Heart left ventricle (tissue), 16 donors: ENCODE measurements around the gene OTOGL. TPM values are rescaled to one million over a fixed set of nuclear protein-coding genes. Genes with fewer than 3 reads are reported as not detected.
A peak's percentile ranks its signal among the peaks of the same experiment; 100 is the strongest.

Source experiments
- ATAC-seq, 4 donors: fragments of 200-7000 bp; cut with Tn5 transposase; one replicate each; pipeline ENCODE4 v1.9.1; 2020 to 2022; ENCODE audit warnings: moderate library complexity in 4 of 4, mild to moderate bottlenecking in 3 of 4, moderate number of reproducible peaks in 1 of 4
- DNase-seq, 5 donors: peaks; one replicate each; pipeline ENCODE4 v3.0.0-alpha.2; 2020
- H3K27ac ChIP-seq, 12 donors: fragments of 200-600 bp; sonication (generic) in 4 of 12; one replicate each; pipeline versions ENCODE4 v1.5.0 to v1.8.0; 2016 to 2022; ENCODE audit warnings: mild to moderate bottlenecking in 2 of 12
- H3K27me3 ChIP-seq, 9 donors: fragments of 200-600 bp; sonication (generic) in 2 of 9; one replicate each; pipeline versions ENCODE4 v1.5.1 to v1.8.0; 2016 to 2022; ENCODE audit warnings: mild to moderate bottlenecking in 3 of 9
- H3K36me3 ChIP-seq, 9 donors: fragments of 200-600 bp; sonication (generic) in 2 of 9; one replicate each; pipeline versions ENCODE4 v1.5.0 to v1.8.0; 2018 to 2022; ENCODE audit warnings: mild to moderate bottlenecking in 2 of 9
- H3K4me1 ChIP-seq, 12 donors: fragments of 200-600 bp; sonication (generic) in 4 of 12; one replicate each; pipeline versions ENCODE4 v1.5.0 to v1.8.0; 2016 to 2022; ENCODE audit warnings: mild to moderate bottlenecking in 3 of 12
- H3K4me3 ChIP-seq, 12 donors: fragments of 200-600 bp; sonication (generic) in 4 of 12; one replicate each; pipeline versions ENCODE4 v1.5.0 to v1.8.0; 2017 to 2022; ENCODE audit warnings: mild to moderate bottlenecking in 9 of 12, moderate library complexity in 4 of 12
- H3K9me3 ChIP-seq, 12 donors: fragments of 200-600 bp; sonication (generic) in 4 of 12; one replicate each; pipeline versions ENCODE4 v1.5.0 to v1.8.0; 2016 to 2022; ENCODE audit warnings: mild to moderate bottlenecking in 1 of 12
- POLR2A ChIP-seq, 2 donors: fragments of 450-650 bp; IDR thresholded peaks; one replicate each; pipeline ENCODE4 v1.6.1; 2017; ENCODE audit warnings: antibody characterized with exemption in 2 of 2, mild to moderate bottlenecking in 2 of 2, moderate library complexity in 2 of 2
- WGBS, 4 donors: extraction: QIAGEN DNeasy Blood & Tissue Kit in 2 of 4; methylation state at CpG; one replicate each; pipeline versions ENCODE4 v1.1.5 to v1.1.7; 2013 to 2018; 5-methylcytosine and 5-hydroxymethylcytosine counted together
- intact Hi-C, 10 donors: fragments of 100-400 bp; cut with DNase I; formaldehyde crosslinking; loops; one replicate each; pipeline versions ENCODE4 v1.11.1 to v1.14.2; 2022
- polyA plus RNA-seq, 2 donors: library from polyadenylated mRNA; stranded (reverse); fragments of 200-250 nt; gene quantifications; one replicate each; pipeline ENCODE4 v1.2.3, GENCODE V29; 2013
- total RNA-seq, 9 donors: library from RNA; depleted of rRNA in 2 of 9; stranded (reverse); fragments of >200 nt in 2 of 9; fragmentation: NEBNext Ultra II Directional in 3 of 9; extraction: Animal tissue kit (Norgen Biotek cat#: 25700) in 3 of 9; gene quantifications; one replicate each; pipeline versions ENCODE4 v1.1.0 to v1.2.4, GENCODE V29; 2016 to 2023
- TF ChIP-seq, protein P1 (sequence below), 12 donors: fragments of 200-600 bp; sonication (generic) in 4 of 12; IDR thresholded peaks; one replicate each; pipeline versions ENCODE4 v1.5.0 to v1.8.0; 2018 to 2022; ENCODE audit warnings: antibody characterized with exemption in 12 of 12, mild to moderate bottlenecking in 5 of 12
- donor health status: ischemic (EF 13 %, LVEDD 7.1; RV severe dilation, severe dysfunction).
- donor health status: healthy with polysubstance abuse.
- donor health status: DM: no; HTN: yes; CAD: no.
- donor health status: DM: no; HTN: no; CAD: no.
- donor health status: ischemic (EF 25% LVEDD 6.9; RV normal size, moderate dysfunction).
- donor health status: ischemic (EF 25% LVEDD 5.7; RV mildly dilated, moderate dysfunction).
- donor health status: healthy.
- donor health status: DM: yes; HTN: yes; CAD: no.
- donor health status: ischemic (EF 35%, LVEDD 5.7; RV mildly dilated, moderate dysfunction).
- donor health status: nonischemic (EF 11% LVEDD 7.7; RV severe dilation, severe dysfunction).
- donor health status: DM: yes; HTN: yes; CAD: no.
- donor health status: PGD.
- donor health status: ischemic (EF 29% LVEDD 5.4; RV normal size, mild dysfunction).
- donor health status: nonischemic (EF 23%, LVEDD 6.1; RV moderate dilation, normal function).

Gene OTOGL
- total and polyA plus RNA-seq, 11 donors, result 0.05 to 1.3 (median 0.27) TPM

DNA sequence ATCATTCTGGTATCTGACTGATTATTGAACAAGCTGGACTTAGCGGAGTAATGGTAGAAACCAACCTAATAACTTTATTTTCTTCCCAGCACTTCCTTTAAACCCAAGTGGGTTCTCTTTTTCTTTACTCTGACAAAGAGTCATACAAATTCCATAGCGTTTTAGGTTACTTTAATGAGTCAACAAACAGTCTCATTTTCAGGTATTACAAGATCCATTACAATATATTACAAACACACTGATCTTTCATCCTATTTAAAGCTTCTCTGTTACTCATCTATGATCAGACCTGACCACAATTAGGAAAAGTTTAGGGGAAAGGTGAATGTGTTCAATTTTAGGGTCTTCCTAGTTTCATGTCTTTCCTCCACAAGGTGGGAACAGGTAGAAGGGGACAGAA, 305.3 kb downstream of the OTOGL start:
- no peak for ATAC-seq
- no peak for TF ChIP-seq POLR2A (IDR thresholded peaks at IDR 0.05)
- TF ChIP-seq, protein P1, sequence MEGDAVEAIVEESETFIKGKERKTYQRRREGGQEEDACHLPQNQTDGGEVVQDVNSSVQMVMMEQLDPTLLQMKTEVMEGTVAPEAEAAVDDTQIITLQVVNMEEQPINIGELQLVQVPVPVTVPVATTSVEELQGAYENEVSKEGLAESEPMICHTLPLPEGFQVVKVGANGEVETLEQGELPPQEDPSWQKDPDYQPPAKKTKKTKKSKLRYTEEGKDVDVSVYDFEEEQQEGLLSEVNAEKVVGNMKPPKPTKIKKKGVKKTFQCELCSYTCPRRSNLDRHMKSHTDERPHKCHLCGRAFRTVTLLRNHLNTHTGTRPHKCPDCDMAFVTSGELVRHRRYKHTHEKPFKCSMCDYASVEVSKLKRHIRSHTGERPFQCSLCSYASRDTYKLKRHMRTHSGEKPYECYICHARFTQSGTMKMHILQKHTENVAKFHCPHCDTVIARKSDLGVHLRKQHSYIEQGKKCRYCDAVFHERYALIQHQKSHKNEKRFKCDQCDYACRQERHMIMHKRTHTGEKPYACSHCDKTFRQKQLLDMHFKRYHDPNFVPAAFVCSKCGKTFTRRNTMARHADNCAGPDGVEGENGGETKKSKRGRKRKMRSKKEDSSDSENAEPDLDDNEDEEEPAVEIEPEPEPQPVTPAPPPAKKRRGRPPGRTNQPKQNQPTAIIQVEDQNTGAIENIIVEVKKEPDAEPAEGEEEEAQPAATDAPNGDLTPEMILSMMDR (IDR thresholded peaks at IDR 0.05), result no peak
- Histone ChIP-seq H3K36me3 (no peaks in the 10 kb centered on the region), H3K9me3 (no peaks in the 10 kb centered on the region), H3K4me3 (no peak overlapping the region), H3K27ac (no peak overlapping the region), H3K27me3 (peaks cover 0 to 17% (median 0%) of the 10 kb centered on the region in 9 donors), H3K4me1 (no peaks in the 10 kb centered on the region)
- 61 to 74% (median 67%) methylated on average over 2 of the region's 2 CpGs for WGBS, 4 donors
- intact Hi-C loops, result no loop called here
- DNase-seq, result no peak

DNA sequence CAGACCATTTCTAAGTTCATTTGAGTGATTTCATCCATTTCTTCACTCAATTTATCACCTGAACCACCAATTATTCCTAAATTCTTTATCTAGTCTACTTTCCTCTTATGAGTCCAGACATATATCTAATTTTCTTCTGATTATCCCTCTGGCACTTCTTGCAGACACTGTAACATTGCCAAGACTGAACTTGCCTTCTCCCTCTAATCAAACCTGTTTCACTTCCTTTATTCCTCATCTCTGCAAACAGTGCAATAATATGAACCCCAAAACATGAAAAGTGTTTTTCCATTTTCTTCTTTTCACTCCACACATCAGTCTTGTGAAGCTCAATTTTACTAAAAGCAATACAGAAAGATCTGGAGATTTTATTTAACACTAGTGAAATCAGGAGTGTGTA, 306.9 kb downstream of the OTOGL start:
- ATAC-seq, result no peak
- DNase-seq, result no peak
- TF ChIP-seq, protein P1 (IDR thresholded peaks at IDR 0.05), result no peak
- no peak for TF ChIP-seq POLR2A (IDR thresholded peaks at IDR 0.05)
- peaks cover 0 to 17% (median 0%) of the 10 kb centered on the region in 9 donors for H3K27me3 ChIP-seq
- H3K27ac ChIP-seq, result no peak overlapping the region
- H3K4me1 ChIP-seq, result no peaks in the 10 kb centered on the region
- H3K36me3 ChIP-seq, result no peaks in the 10 kb centered on the region
- H3K9me3 ChIP-seq, result no peaks in the 10 kb centered on the region
- intact Hi-C loops, result no loop called here
- no peak overlapping the region for H3K4me3 ChIP-seq

DNA sequence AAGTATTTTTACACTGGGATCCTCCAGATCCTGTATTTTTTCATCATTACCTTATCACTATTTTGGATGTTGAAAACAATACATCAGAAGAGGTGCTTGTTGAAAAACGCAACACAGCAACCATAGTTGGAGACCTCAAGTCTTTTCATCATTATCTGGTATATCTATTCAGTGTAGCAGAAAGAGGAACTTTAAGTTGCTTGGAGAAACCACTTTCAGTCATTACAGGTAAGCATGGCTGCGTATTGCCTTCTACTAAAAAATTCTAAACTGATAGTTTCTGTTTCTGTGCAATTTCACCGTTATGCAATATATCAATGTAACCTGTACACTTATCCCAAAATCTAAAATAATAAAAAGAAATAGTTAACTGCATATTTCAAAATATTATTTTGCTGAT, 312.4 kb downstream of the OTOGL start:
- H3K9me3 ChIP-seq, result no peaks in the 10 kb centered on the region
- no peaks in the 10 kb centered on the region for H3K27me3 ChIP-seq
- TF ChIP-seq POLR2A (IDR thresholded peaks at IDR 0.05), result no peak
- TF ChIP-seq, protein P1 (IDR thresholded peaks at IDR 0.05), result no peak
- H3K36me3 ChIP-seq, result no peaks in the 10 kb centered on the region
- H3K4me1 ChIP-seq, result no peaks in the 10 kb centered on the region
- H3K4me3 ChIP-seq, result no peak overlapping the region
- intact Hi-C loops, result loop anchor here in 8 of 10 donors (2.0 to 10.0 kb wide), 6 partner anchors 351 to 1216 kb away; no protein-coding TSS in a partner anchor
- ATAC-seq (no peak), DNase-seq (no peak)
- H3K27ac ChIP-seq, result no peak overlapping the region
- WGBS, 4 donors, result 48 to 61% (median 57%) methylated on average over 3 of the region's 3 CpGs

DNA sequence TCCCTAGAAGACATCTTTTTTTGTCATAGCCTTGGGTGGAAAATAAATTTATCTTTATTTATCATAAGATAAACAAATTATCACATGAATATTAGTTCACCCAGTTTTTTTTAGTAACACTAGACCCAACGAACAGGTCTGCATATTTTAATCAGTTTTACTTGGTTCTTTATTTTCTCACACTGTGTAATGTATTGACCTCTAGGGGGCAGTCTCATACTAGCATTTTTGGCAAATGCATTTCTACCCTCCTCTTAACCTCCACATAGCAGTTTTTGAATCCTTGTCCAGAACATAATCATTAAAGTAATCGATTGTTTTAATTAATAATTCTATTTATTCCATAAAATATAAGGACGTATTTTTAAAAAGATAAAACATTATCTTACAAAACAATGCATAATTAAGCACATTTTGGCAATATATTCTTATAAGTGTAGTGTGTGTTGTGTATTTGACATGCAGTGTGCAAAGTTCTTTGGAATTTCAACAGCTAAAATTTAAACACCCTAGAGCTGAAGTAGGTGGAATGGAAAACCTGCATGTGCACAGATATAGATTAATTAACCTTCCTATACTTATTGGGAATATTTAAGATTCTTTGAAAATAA, 313.1 kb downstream of the OTOGL start:
- Histone ChIP-seq H3K27ac (no peak overlapping the region), H3K27me3 (no peaks in the 10 kb centered on the region), H3K9me3 (no peaks in the 10 kb centered on the region), H3K4me1 (no peaks in the 10 kb centered on the region), H3K4me3 (no peak overlapping the region), H3K36me3 (no peaks in the 10 kb centered on the region)
- ATAC-seq (peak in 1 of 4 donors; percentile 58), DNase-seq (no peak)
- intact Hi-C loops, result loop anchor here in 7 of 10 donors (2.0 to 10.0 kb wide), 6 partner anchors 350 to 1215 kb away; no protein-coding TSS in a partner anchor
- TF ChIP-seq, protein P1 (IDR thresholded peaks at IDR 0.05), result peak; percentile 57 to 80 (median 74)
- no peak for TF ChIP-seq POLR2A (IDR thresholded peaks at IDR 0.05)
- 2 to 4% (median 3%) methylated on average over 3 of the region's 3 CpGs for WGBS, 4 donors
